ENCODE results near the gene MRPS30.
"Not testable (repeated sequence)": the region's sequence is repeated elsewhere in the genome, so short reads cannot be mapped to it uniquely, and the experiment has no call there.

The MRPS30 gene

GRCh38 chr5:44808435-44809214 is at the start of gene MRPS30:
MRPS30 (plus strand) TSS chr5:44808947; CDS start chr5:44808963, 16 bp downstream.
- peak; percentile 100 for DNase-seq

- no peak for DNase-seq
Observed at GRCh38 chr5:44769200-44769876, 39.4 kb upstream of the MRPS30 start.

DNA sequence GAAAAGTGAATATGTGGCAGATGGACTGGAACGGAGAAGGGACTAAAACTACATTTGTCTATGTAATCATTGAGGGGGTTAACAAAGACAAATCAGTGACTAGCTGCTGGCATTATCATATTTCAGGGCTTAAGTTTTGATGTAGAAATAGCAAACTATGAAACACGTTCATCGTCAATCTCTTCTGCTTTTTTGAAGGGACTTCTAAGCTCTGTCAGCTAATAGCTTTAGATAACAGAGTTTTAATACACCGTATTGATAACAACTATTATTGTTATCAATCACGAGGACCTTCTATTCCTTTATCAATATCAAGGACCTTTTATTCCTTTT is 38.9 kb upstream of the MRPS30 start:
- DNase-seq, result no peak

- DNase-seq, result no peak
Observed at GRCh38 chr5:44770780-44771717, 37.7 kb upstream of the MRPS30 start.

DNA sequence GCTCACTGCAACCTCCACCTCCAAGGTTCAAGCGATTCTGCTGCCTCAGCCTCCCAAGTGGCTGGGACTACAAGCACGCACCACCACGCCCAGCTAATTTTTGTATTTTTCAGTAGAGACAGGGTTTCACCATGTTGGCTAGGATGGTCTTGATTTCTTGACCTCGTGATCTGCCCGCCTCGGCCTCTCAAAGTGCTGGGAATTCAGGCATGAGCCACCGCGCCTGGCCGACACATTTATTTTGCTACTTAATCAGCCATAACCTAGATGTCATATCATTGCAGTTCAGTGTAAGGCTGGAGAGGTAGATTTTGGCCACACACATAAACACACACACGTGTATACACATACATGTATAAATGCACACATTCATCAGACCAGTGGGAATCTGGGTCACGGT is 36.4 kb upstream of the MRPS30 start:
- not testable (repeated sequence) for DNase-seq

DNA sequence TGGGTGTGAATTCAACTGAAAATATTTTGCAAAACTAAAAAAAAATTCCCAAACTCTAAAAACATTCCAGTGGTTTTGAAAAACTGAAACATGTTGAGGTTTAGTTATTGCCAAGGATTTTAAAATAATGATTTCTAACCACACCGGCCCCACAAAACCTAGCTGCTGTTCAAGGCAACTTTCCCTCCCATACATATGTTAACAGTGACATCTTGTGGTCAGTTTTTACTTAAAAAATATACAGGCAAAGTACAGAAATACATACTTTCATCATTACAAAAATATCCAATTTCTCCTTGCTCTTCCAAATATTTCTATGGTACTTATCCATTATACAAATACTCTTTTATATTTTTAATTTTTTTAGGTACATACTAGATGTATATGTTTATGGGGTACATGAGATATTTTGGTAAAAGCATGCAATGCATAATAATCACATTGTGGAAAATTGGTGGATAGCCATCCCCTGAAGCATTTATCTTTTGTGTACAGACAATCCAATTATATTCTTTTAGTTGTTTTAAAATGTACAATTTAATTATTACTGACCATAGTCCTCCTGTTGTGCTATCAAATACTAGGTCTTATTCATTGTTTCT is 34.4 kb upstream of the MRPS30 start:
- peak; percentile 58 to 65 for DNase-seq

GRCh38 chr5:44779167-44779566 is 29.6 kb upstream of the MRPS30 start:
- no peak for DNase-seq

DNA sequence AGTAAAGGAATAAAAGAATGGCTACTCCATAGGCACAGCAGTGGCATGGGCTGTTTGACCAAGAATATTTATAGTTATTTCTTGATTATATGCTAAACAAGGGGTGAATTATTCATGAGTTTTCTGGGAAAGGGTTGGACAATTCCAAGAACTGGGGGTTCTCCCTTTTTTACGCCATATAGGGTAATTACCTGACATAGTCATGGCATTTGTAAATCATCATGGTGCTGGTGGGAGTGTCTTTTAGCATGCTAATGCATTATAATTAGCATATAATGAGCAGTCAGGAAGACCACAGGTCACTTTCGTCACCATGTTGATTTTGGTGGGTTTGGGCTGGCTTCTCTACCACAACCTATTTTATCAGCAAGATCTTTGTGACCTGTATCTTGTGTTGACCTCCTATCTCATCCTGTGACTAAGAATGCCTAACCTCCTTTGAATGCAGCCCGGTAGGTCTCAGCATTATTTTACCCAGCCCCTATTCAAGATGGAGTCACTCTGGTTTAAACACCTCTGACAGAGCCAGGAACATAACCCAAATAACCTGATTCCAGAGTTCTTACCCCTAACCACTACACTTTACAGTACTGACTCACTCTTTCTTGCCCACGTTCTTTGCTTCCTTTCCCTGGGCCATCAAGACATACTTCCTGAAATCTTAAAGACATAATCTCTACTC is 25.0 kb upstream of the MRPS30 start:
- DNase-seq, result no peak

- DNase-seq, result no peak
Observed at GRCh38 chr5:44787731-44788130, 21.0 kb upstream of the MRPS30 start.

DNA sequence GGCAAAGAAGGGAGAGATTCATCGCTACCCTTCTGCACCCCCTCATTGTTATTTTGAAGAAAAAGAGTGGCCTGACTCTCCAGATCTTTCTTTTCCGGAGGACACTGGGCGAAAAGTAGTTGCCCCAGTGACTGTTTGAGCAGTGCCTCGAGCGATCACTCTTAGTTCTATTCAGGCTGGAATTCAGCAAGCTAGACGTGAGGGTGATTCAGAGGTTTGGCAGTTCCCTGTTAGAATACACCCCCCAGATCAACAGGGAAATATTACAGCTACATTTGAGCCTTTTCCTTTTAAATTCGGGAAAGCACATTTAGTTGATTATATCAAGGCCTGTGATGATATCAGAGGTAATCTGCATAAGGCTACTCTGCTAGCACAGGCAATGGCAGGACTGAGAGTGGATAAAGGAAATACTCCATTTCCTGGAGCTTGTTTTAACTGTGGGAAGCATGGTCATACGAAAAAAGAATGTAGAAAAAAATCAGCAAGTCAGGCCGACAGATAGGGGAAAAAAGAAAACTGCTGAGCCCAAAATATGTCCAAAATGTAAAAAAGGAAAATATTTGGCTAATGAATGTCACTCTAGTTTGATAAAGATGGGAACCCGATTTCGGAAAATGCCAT is 19.3 kb upstream of the MRPS30 start:
- not testable (repeated sequence) for DNase-seq

- DNase-seq, result not testable (repeated sequence)
Observed at GRCh38 chr5:44792031-44792673, 16.6 kb upstream of the MRPS30 start.

DNA sequence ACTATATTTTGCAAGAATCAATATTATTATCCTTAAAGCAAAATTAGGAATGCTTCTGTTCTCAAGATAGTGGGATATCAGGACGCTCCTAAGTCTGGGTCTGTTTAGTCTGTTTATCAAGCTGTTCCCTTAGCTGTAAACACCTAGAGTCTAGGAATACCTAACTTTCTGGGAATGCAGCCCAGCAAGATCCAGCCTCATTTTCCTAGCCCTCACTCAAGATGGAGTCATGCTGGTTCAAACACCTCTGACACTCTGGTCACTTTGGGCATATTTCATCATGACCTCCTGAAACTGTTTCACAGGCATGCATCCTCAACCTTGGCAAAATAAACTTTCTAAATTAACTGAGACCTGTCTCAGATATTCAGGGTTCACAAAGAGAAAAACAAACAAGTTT is 14.4 kb upstream of the MRPS30 start:
- DNase-seq, result no peak

- DNase-seq, result no peak
Observed at GRCh38 chr5:44795496-44795895, 13.3 kb upstream of the MRPS30 start.

DNA sequence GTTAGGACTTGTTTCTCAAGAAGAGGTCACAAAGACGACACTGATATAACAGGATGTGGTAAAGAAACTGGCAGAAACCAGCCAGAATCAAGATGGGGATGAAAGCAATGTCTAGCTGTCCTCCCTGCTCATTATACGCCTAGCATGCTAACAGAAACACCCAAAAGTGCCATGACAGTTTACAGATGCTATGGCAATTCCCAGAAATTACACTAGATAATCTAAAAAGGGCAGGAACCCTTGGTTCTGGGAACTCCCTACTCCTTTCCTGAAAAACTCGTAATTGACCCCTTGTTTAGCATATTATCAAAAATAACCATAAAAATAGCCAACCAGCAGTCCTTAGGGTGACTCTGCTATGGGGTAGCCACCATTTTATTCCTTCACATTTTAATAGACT is 10.9 kb upstream of the MRPS30 start:
- DNase-seq, result no peak

DNA sequence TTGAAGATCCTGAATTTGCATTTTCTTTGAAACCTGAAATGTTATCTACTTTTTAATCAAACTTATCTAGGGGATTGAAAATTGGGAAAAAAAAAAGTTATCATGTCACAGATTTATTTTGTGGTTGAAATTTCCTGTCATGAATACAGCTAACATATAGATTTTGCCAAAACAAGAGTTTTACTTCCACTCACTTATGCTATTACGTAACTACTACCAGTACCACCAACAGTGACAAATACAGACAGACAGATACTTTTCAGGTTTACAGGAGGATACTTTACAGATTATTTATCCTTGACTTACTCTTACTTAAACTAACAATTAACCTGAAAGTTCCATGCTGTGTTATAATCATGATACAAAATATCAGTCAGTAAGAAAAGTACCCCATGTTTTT is 6.8 kb upstream of the MRPS30 start:
- DNase-seq, result no peak

DNA sequence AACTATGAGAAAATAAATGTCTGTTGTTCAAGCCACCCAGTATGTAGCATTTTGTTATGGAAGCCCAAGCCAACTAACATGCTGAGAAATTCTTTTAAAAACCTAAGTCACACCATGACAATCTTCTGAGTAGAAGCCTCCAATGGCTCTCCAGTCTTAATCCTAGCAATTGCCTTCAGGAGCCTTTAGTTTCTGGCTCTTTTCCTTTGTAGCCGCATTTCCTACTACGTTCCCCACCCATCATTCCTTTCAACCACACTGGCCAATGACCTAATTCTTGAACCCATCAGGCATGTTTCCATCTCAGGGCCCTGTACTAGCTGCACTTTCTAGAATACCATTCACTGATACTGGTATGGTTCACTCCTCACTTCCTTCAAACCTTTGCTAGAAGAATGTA is 2.1 kb upstream of the MRPS30 start:
- no peak for DNase-seq

GRCh38 chr5:44807269-44807668 is 1.5 kb upstream of the MRPS30 start:
- DNase-seq, result no peak

GRCh38 chr5:44809215-44809955 is 638 bp downstream of the MRPS30 start:
- DNase-seq, result peak; percentile 63 to 74

GRCh38 chr5:44809956-44810420 is 1.2 kb downstream of the MRPS30 start:
- DNase-seq, result no peak

GRCh38 chr5:44814761-44815160 is 6.0 kb downstream of the MRPS30 start:
- no peak for DNase-seq

DNA sequence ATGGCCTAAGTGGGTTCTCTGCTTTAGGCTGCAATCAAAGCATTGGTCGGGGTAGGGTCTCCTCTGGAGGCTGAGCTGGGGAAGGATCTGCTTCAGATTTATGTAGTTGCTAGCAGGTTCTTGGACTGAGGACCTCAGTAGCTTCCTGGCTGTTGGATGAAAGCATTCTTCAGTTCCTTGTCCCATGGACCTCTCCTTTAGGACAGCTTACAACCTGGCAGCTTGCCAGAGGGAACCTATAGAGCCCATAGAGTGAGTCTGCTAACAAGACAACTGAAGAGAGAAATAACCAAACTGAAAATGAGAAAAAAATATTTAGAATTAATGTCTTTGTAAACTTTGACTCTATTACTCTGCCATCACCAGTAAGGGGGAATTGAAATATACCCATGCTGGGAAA is 12.4 kb downstream of the MRPS30 start:
- DNase-seq, result no peak
